KMS-11 (cell line): ENCODE data around the gene CHRNA3.

Experiments
- H2AFZ ChIP-seq: fragments of 200-600 bp; sonication (generic); 2 replicates; pipeline ENCODE4 v1.6.1; 2016; ENCODE audit warnings: antibody characterized with exemption, mixed run types, low read depth
- H3K27ac ChIP-seq: fragments of 200-600 bp; sonication (generic); 2 replicates; pipeline ENCODE4 v1.6.1; 2016; ENCODE audit warnings: mild to moderate bottlenecking, mixed run types
- H3K27me3 ChIP-seq: fragments of 200-600 bp; sonication (generic); 2 replicates; pipeline ENCODE4 v1.6.1; 2017; ENCODE audit warnings: mild to moderate bottlenecking, low read depth, mixed run types, moderate library complexity; ENCODE audit not compliant: insufficient read depth
- H3K36me3 ChIP-seq: fragments of 200-600 bp; sonication (generic); 2 replicates; pipeline ENCODE4 v1.6.1; 2017; ENCODE audit warnings: mild to moderate bottlenecking, mixed run types; ENCODE audit not compliant: insufficient read depth
- H3K4me1 ChIP-seq: fragments of 200-600 bp; sonication (generic); 2 replicates; pipeline ENCODE4 v1.6.1; 2016; ENCODE audit warnings: mild to moderate bottlenecking, low read depth, mixed run types; ENCODE audit not compliant: poor library complexity, severe bottlenecking
- H3K4me2 ChIP-seq: fragments of 200-600 bp; sonication (generic); 2 replicates; pipeline ENCODE4 v1.7.0; 2016; ENCODE audit warnings: mild to moderate bottlenecking, mixed run types
- H3K4me3 ChIP-seq: fragments of 200-600 bp; sonication (generic); IDR thresholded peaks from 2 replicates; pipeline ENCODE4 v1.6.1; 2017; ENCODE audit warnings: low read depth, low read length, mixed read lengths; ENCODE audit not compliant: insufficient read depth
- H3K79me2 ChIP-seq: fragments of 200-600 bp; sonication (generic); 2 replicates; pipeline ENCODE4 v1.6.1; 2016; ENCODE audit warnings: low read depth, mixed run types; ENCODE audit not compliant: insufficient read depth
- H3K9ac ChIP-seq: fragments of 200-600 bp; sonication (generic); 2 replicates; pipeline ENCODE4 v1.6.1; 2016; ENCODE audit warnings: mild to moderate bottlenecking, mixed run types
- H4K20me1 ChIP-seq: fragments of 200-600 bp; sonication (generic); 2 replicates; pipeline ENCODE4 v1.6.1; 2016; ENCODE audit warnings: mild to moderate bottlenecking, mixed run types; ENCODE audit not compliant: insufficient read depth
- TF ChIP-seq, protein P1 (sequence below): fragments of 200-600 bp; sonication (generic); conservative IDR thresholded peaks from 2 replicates; pipeline ENCODE4 v1.6.1; 2017; ENCODE audit warnings: low read depth, mild to moderate bottlenecking, antibody characterized with exemption, low read length, moderate library complexity, mixed read lengths

CHRNA3 gene

DNA sequence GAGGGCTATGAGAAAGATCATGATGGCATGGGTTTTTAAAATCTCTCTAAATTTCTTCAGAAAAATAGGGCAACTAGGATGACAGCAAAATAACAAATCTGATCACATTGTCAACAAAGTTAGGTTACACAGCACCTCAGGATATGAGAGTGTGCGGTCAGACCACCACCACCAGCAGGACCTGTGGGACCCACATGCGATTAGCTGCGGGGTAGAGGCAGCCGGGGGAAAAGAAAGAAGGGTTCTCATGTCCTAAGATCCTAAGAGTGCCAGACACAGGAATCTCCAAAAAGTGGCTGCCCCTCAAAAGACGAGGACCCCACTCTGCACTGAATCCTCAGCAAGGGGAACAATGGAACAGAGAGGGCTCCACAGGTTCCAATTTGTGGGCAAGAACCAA lies 15.6 kb downstream of the CHRNA3 start:
- Histone ChIP-seq H3K79me2 (no peaks in the 10 kb centered on the region), H3K36me3 (no peaks in the 10 kb centered on the region), H3K4me3 (no peak overlapping the region), H3K9ac (no peak overlapping the region), H3K27me3 (no peaks in the 10 kb centered on the region), H3K4me1 (no peaks in the 10 kb centered on the region), H3K4me2 (no peak overlapping the region), H4K20me1 (no peaks in the 10 kb centered on the region), H2AFZ (no peak overlapping the region), H3K27ac (no peak overlapping the region)
- TF ChIP-seq, protein P1, sequence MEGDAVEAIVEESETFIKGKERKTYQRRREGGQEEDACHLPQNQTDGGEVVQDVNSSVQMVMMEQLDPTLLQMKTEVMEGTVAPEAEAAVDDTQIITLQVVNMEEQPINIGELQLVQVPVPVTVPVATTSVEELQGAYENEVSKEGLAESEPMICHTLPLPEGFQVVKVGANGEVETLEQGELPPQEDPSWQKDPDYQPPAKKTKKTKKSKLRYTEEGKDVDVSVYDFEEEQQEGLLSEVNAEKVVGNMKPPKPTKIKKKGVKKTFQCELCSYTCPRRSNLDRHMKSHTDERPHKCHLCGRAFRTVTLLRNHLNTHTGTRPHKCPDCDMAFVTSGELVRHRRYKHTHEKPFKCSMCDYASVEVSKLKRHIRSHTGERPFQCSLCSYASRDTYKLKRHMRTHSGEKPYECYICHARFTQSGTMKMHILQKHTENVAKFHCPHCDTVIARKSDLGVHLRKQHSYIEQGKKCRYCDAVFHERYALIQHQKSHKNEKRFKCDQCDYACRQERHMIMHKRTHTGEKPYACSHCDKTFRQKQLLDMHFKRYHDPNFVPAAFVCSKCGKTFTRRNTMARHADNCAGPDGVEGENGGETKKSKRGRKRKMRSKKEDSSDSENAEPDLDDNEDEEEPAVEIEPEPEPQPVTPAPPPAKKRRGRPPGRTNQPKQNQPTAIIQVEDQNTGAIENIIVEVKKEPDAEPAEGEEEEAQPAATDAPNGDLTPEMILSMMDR = no peak

DNA sequence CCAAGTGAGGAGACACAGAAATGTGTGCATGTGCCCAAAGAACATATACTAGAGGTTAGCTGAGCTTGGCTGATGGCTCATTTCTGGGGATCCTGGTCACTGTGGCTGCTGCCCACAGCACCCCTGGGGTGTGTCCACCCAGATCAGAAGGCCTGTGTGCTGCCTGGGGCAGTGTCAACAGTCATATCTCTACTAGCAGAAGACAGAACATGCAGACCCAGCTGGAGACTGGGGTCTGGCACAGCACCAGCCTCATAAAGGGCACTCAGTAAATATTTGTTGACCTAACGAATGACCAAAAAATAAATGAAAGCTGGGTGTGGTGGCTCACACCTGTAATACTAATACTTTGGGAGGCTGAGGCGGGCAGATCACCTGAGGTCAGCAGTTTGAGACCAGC lies 16.4 kb downstream of the CHRNA3 start:
- Histone ChIP-seq H3K79me2 (no peaks in the 10 kb centered on the region), H3K4me2 (no peak overlapping the region), H3K4me3 (no peak overlapping the region), H3K27ac (no peak overlapping the region), H4K20me1 (no peaks in the 10 kb centered on the region), H3K9ac (no peak overlapping the region), H3K4me1 (no peaks in the 10 kb centered on the region), H3K27me3 (no peaks in the 10 kb centered on the region), H2AFZ (no peak overlapping the region), H3K36me3 (no peaks in the 10 kb centered on the region)
- TF ChIP-seq, protein P1 = no peak

DNA sequence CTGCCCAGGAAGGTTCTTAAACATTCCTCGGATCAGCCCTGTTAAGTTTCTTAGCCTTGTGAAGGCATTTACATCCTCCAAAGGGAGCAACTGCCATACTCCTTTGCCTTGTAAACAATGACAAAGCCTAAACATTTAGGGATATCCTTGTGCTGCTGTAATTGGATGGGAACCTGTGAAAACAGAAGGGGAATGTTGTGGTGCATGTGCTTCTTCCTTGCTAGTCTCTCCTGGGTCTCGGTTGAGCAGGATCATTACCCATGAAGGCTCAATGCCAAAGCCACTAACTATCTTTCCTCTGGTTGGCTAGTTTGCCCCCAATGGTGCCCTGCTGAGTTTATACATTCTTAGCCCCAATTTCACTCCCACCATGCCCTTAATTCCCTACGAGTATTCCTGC lies 17.3 kb downstream of the CHRNA3 start:
- no peak overlapping the region for H3K27ac ChIP-seq
- no peaks in the 10 kb centered on the region for H3K36me3 ChIP-seq
- H2AFZ ChIP-seq = no peak overlapping the region
- no peaks in the 10 kb centered on the region for H3K4me1 ChIP-seq
- no peak overlapping the region for H3K4me2 ChIP-seq
- H3K27me3 ChIP-seq = no peaks in the 10 kb centered on the region
- H3K9ac ChIP-seq = no peak overlapping the region
- TF ChIP-seq, protein P1 = no peak
- H4K20me1 ChIP-seq = no peaks in the 10 kb centered on the region
- no peaks in the 10 kb centered on the region for H3K79me2 ChIP-seq
- H3K4me3 ChIP-seq = no peak overlapping the region

DNA sequence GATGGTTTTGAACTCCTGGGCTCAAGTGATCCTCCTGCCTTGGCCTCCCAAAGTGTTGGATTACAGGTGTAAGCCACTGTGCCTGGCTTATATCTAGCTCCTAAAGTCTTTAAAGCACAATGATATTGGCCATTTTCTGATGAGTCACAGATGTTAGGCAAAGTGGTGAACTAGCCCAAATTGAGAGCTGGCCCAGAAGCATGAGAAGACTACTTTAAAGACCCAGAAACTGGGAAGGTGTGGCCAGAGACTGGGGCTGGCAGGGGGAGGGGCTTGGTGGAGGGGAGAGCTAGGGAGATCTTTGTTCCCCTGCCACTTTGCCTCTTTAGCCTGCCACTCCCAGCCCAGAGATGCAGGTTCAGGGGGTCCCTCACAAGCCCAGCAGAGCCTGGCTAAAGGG lies 21.6 kb downstream of the CHRNA3 start:
- Histone ChIP-seq H3K9ac (no peak overlapping the region), H3K4me1 (no peaks in the 10 kb centered on the region), H3K4me3 (no peak overlapping the region), H3K4me2 (no peak overlapping the region), H3K27me3 (no peaks in the 10 kb centered on the region), H3K27ac (no peak overlapping the region), H4K20me1 (no peaks in the 10 kb centered on the region), H3K36me3 (no peaks in the 10 kb centered on the region; the same call in 1 of the 2 replicates), H3K79me2 (no peaks in the 10 kb centered on the region), H2AFZ (no peak overlapping the region)
- TF ChIP-seq, protein P1 = no peak
